KBM-7 (cell line): Measurements from ENCODE around the gene VIP.
"Not testable (repeated sequence)": the region's sequence is repeated elsewhere in the genome, so short reads cannot be mapped to it uniquely, and the experiment has no call there.

Experiments used
- DNase-seq: peaks from one replicate; pipeline ENCODE4 v3.0.0-alpha.2; 2015
- in situ Hi-C: fragments of 300-500 bp; cut with MboI; formaldehyde crosslinking; loops from 2 replicates; pipeline ENCODE4 v1.14.3; 2020; ENCODE audit warnings: low sequenced_read_pairs, low pct_unique_long_range_greater_than_20kb, mixed read lengths

Gene VIP

DNA sequence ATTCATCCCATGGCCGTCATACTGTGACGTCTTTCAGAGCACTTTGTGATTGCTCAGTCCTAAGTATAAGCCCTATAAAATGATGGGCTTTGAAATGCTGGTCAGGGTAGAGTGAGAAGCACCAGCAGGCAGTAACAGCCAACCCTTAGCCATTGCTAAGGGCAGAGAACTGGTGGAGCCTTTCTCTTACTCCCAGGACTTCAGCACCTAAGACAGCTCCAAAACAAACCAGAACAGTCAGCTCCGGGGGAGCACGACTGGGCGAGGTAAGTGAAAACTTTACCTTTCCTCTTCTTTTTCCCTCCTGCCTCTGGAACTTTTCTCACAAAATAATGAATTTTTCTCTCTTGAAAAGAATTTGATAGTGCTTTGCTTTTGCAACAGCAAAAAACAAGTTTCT, at the start of gene VIP:
TSS of gene VIP (plus strand) at position 104 of the 400 bp plus-strand sequence. CDS start 1,381 bp downstream, outside the sequence.
- DNase-seq = peak; percentile 8
- in situ Hi-C loops = no loop called here

DNA sequence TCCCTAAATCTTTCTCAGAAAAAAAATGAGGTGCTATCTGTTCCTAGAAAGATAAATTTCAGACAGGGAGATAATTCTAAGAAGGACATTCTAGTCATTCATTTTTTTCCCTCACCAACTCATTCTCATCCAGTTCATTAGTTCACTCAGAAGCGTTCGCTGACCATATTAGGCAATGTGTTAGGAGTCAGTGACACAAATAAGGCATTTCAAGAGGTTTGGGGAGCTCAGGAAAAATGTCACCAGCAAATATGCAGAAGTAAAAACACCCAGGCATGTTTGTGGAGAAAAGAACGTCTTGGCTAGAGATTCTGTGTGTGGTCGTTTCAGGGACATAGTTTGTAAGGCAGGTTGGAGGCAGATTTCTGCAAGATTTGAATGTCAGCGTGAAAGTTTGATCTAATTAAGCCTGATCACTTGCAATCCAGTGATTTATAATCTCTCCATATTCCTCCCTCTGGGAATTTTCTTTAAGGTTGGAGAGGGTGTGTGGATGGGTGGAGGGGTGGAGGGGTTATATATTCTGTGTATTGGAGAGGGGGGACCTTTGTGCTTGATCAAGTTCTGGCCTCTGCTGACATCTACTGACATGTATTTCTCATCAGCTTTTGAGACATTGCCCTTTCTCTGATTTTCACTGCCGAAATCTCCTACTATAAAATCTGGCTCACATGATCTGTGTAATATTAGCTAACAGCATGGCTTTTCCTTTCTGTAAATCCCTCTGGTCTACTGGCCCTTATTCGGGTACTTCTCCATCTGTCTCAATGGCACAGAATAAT, 49.3 kb upstream of the VIP start:
- no peak for DNase-seq
- in situ Hi-C loops = no loop called here

DNA sequence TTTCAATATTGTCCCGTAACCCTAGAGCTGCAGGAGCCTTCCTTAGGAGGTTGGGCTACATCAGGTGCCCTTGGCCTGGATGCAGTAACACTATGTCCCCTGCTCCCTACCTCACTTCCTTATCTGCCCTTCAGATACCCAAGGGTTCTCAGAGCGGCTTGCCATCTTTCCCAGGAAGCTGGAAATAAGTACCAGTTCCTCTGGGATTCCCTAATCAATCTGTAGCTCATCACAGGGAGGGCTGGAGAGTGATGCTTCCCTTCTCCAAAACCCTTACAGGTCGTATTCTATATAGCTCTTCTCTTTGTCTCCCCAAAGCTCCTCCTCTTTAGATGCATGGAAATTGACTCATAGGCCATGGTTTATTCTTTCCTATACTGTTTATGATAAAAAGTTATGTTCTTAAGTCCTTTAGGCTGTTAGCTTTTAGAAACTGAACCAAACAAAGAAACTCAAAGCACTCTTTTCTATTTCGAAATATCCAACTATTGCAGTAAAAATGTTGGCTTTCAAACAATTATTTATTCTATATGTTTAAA, 48.7 kb upstream of the VIP start:
- in situ Hi-C loops = no loop called here
- DNase-seq = no peak

DNA sequence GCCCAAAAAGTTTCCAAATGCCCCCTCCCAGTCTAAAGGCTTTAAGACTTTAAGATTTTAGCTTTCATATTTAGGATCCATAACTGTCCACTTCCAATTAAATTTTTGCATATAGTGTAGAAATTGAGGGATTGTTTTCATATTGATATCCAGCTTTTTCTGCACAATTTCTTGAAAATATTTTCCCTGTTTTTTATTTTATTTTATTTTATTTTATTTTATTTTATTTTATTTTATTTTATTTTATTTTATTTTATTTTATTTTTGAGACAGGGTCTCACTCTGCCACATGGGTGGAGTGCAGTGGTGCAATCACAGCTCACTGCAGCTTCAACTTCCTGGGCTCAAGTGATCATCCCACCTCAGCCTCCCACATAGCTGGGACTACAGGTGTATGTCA, 46.8 kb upstream of the VIP start:
- DNase-seq, in situ Hi-C loops: not testable (repeated sequence)

DNA sequence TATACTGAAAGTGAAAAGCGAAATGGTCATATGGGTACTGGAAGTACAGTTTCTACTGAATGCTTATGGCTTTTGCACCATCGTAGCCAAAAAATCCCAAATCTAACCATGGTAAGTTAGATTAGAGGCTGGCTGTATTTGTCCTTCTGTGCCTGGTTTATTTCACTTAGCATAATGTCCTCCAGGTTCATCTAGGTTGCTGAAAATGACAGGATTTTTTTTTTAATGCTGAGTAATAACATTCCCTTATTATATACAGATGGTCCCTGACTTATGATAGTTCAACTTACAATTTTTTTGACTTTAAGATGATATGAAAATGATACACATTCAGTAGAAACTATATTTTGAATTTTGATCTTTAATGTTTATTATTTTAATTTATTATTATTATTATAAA, 45.3 kb upstream of the VIP start:
- in situ Hi-C loops = no loop called here

DNA sequence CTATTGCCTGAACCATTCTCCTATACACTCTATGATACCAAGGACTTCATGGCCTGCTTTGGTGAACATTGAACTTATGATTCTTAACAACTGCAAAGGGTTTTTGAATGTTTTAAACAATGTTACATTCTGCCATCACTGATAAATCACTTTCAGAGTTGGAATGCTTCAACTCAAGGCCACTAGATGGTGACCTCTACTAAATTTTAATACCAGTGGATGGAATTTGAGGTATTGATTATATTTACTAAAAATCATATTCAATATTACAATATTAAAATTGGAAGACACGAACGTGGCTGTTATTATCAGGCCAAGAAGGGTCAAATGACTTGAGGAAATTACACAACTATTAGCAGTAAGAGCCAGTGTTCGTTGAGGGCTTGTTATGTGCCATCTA, 34.3 kb upstream of the VIP start:
- in situ Hi-C loops = no loop called here
- DNase-seq = no peak

More for the DNA sequence above, 45.3 kb upstream of the VIP start:
- DNase-seq = no peak

DNA sequence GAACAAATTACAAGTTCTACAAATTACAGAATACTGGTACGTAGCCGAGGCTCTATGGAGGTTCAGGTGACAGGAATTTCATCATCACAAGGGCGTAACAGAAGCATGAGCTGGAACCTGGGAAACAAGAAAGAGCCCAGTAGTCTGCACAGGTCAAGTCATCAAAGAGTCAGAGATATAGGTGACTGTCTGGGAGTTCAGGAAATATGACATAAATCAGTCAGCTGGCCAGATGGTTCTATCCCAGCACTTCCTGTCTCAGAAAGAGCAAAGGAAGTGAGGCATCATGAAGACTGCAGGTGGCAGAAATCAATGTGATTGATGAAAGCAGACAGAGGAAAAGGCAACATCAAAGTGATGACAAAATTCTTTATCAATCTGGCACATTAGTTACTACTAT, 29.6 kb upstream of the VIP start:
- no peak for DNase-seq
- in situ Hi-C loops = no loop called here

DNA sequence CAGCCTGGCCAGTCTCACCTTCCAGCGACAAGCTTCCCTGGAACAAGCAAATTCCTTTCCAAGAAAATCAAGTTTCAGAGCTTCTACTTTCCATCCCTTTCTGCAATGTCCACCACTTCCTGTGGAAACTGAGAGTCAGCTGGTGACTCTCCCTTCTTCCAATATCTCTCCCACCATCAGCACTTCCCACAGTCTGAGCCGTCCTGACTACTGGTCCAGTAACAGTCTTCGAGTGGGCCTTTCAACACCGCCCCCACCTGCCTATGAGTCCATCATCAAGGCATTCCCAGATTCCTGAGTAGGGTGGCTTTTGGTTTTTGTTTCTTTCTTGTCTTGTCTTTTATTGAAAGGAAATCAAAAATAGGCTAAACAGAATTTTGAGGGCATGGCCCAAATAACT, 28.6 kb upstream of the VIP start:
- DNase-seq = no peak
- in situ Hi-C loops = no loop called here

DNA sequence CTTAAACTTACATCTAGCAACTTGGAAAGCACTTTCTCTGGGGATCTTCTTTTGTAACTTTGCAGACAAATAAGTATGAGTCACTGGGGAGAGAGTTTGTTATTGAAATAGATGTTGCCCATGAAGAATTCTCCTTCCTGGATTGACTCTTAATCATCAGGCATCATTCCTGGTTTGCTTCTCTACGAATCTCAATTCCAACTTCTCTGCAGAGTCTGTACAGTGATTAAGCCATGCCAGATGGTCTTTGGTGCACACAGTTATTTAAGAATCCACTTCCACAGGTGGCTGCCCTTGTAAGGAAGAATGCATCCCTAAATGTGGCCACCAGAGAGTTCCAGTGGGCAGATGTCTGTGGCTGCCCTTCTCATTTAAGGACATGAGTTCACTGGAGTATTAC, 27.2 kb upstream of the VIP start:
- in situ Hi-C loops = no loop called here
- DNase-seq = no peak

DNA sequence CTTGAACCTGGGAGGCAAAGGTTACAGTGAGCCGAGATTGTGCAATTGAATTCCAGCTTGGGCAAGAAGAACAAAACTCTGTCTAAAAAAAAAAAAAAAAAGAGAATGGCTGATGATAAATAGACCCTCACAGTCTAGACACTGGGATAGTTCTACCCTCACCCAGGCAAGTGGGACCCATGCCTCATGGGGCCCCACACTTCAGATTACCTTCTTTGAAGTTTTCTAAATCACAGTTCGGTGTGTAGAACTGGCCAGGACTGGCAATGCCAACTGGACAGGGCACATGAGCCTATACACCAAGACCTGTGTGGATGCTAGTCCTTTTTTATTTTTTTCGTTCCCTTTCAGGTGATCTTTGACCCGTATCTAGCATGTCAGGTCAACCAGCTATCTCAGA, 24.3 kb upstream of the VIP start:
- in situ Hi-C loops = no loop called here
- DNase-seq = no peak

DNA sequence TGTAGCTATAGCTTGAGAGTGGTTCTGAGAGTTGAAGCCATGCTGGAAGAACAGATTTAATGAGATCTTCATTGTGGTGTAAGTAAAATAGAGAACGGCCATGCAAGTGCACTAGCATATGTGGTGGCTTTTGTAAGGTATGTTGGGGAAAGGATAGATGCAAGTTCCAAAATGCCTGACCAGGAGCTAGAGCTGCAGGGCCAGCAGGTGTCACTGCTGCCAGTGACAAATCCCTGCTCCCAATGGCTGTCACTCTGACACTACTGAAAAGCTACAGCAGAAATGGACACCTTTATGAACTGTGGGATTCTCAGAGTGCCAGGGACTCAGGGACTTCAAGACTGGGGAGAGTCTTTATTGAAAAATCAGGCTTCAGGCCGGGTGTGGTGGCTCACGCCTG, 23.1 kb upstream of the VIP start:
- in situ Hi-C loops = no loop called here
- DNase-seq = no peak

DNA sequence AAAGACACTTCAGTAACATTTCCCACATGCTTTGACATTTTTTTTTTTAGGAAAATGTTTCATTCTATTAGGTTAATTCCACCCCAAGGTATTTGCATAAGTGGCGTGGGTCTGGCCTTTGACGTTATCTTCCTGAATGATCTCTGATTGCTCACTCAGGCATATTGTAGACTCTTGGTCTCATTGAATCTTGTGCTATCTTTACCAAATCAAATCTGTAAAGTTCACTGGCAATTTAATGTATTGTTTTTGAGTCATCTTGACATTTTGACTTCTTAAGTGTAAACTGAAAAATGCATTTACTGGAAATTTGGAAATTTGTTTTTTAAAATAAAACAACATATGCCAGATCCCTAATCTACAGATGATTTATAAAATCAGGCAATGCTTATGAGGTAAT, 16.0 kb upstream of the VIP start:
- in situ Hi-C loops = no loop called here
- no peak for DNase-seq

DNA sequence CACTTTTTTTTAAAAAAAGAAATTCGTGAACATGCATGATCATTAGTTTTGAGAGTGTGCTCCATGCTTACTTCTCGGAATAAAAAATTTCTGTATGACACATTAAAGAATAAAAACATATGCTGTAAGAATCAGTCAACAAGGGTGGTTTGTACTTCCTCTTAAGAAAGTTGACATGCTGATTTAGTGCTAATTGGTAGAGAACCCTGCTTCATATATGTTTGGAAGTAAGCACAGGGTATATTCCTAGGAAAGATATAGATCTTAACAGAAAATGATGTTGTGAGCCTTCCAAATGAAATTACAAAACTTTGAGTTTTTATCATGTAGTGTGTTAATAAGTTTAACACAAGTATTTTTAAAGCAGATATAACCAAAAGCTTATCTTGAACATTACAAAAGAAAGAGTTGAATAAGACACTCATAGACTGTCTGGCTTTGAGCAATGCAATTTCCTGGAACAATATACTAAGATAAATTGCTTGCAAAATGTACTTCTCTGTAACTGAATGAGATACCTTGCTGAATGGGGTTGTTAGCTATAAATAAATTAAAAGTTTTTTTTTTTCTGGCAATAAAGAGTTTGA, 13.8 kb upstream of the VIP start:
- in situ Hi-C loops = no loop called here
- no peak for DNase-seq

DNA sequence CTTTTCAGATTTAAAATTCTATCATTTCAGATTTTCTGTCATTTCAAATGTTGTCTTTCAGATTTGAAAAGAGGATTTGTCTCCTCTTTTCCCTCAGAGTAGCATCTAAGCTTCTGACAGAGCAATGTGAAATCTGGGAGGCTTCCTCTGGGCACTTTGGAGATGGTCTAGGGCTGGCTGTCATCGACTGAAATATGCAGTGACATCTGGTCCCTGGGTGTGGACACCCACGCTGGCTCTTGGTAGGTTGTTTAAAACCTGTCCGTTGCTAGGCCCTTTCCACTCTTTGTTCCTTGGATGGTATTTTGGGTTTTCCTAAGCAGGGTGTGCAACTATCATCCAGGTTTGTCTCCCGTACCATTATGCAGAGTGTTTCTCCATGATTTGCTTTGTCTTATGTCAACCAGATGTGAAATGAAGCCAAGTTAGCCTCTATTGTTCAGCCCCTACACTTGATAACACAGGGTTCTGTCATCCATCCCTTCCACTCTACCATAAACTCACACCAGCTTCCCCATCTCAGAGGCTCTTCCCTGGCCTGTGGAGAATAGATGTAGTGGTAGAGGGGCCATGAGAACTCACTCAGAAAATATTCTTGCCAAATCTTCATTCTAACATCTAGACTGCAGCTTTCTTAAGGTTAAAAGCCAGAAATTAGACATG, 5.0 kb upstream of the VIP start:
- DNase-seq = no peak
- in situ Hi-C loops = no loop called here

DNA sequence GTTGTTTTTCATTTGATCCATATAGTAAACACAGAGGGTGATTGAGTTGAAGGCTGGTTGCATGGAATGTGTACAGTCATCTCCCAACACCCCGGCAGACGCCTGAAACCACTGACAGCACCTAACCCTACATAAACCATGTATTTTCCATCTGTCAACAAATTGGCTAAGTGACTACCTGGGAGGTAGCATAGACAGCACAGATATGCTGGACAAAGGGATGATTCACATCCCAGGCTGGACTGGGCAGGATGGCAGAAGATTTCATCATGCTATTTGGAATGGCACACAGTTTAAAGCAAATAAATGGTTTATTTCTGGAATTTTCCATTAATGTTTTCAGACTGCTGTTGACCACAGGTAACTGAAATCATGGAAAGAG, 4.4 kb upstream of the VIP start:
- no peak for DNase-seq
- in situ Hi-C loops = no loop called here

DNA sequence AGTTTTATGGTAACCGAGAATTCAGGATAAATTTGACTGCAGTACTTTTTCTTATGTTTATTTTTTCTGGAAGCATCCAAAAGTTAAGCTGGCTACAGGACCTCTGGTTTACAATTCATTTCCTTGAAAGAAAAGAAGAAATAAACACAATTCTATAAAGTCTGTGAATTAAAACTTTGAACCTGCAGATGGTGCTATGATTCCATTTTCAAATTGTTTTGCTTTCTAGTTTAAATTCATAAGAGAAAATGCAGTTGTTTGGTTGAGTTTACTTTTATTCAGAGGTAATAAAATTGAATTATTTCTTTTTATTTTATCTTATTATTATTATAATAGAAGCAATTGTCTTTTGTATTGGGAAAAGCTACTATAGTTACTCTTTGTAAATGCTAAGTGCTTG, 1.8 kb upstream of the VIP start:
- in situ Hi-C loops = no loop called here
- peak; percentile 44 for DNase-seq

DNA sequence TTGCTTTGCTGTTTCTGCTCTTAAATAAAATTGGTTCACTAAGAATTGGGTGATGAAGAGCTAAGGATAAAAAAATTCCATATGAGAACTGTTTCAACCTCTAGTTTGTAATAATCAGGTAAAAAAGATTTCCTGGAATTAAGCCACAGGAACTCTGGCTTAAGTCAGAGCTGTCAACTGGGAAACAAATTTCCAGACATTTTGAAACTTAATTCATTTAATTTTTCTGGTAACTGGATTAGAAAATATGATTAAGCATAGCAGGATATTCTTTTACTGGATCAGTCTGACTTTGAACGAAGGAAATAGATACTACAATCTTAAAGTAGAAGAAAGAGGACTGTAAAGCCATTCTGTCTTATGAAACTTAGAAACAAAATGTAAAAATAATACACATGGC, 1.3 kb upstream of the VIP start:
- in situ Hi-C loops = no loop called here
- DNase-seq = no peak

DNA sequence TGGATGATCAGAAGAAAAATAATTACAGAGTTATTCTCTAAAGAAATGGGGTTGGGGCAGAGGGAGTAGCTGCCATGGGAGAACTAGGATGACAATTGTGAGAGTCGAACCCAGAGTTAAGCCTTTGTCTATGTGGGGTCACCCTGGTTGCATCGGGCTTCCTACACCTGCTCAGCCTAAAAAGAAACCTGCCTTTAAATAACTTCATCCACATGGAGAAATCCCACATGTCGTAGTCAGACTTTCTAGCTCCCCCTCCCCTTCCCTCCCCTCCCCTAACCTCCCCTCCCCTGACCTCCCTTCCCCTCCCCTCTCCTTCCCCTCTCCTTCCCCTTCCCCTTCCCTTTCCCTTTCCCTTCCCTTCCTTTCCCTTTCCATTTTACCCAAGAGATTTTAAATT, 14.7 kb downstream of the VIP start:
- no peak for DNase-seq
- in situ Hi-C loops = no loop called here

DNA sequence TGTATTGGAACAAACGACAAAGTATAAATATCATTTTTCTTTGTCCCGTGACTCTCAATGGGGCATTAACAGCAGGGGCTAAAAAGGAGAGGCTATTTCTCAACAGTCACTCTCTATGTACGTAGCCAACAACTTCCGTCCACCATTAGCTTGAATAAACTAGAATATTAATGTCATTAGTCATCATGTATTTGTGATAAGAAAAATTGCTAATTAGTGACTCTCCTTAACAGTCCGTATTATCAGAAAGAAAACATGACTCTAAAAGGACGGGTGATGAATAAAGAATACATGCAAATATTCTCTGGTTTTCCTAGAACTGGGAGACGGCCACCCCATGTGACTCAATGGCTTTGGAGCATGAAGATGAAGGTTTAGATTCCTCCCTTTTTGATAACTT, 18.6 kb downstream of the VIP start:
- no peak for DNase-seq
- in situ Hi-C loops = no loop called here

DNA sequence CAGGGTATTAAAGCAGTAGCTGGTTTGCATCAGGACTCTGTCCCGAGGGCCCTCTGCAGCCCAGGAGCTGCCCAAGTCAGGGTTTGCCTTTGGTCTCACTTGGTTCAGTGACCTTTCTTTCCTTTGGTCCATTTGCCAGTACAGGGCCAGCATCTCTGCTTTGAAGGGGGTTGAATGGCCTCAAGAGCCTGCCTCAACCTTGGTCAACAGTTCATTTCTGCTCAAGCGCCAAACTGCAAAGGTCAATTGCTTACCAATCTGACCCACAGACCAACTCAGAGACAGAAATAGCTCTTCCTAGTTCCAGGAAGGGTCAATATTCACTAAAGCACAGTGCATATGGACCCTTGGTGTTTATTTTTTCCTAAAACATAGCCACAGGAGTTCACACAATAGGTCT, 19.4 kb downstream of the VIP start:
- DNase-seq = no peak
- in situ Hi-C loops = no loop called here
